ENCODE measurements around the gene ALDH1L2. TPM values are rescaled to one million over a fixed set of nuclear protein-coding genes. Genes with fewer than 3 reads are reported as not detected.

The ALDH1L2 gene
- total RNA-seq, 1 donor from 2014 or later: 158 TPM

GRCh38 chr12:104976703-104977102 lies 107.6 kb downstream of the ALDH1L2 start:
- Mint-ChIP-seq H3K27me3 (ENCODE audit: low read depth) (peaks cover 3% of the 10 kb centered on the region), H3K36me3 (ENCODE audit: low read depth) (no peaks in the 10 kb centered on the region), H3K27ac (ENCODE audit: unreplicated experiment) (no peak overlapping the region), H3K4me1 (ENCODE audit: low read depth) (peaks cover 13% of the 10 kb centered on the region), H3K4me3 (ENCODE audit: unreplicated experiment) (no peak overlapping the region), H3K9me3 (ENCODE audit: low read depth) (no peaks in the 10 kb centered on the region)
- no peak for TF ChIP-seq CTCF (IDR thresholded peaks at IDR 0.05)
- DNase-seq (ENCODE audit: low spot score): no peak

GRCh38 chr12:104975587-104976343 lies 108.5 kb downstream of the ALDH1L2 start:
- peaks cover 18% of the 10 kb centered on the region for H3K4me1 Mint-ChIP-seq (ENCODE audit: low read depth)
- H3K36me3 Mint-ChIP-seq (ENCODE audit: low read depth): no peaks in the 10 kb centered on the region
- no peaks in the 10 kb centered on the region for H3K9me3 Mint-ChIP-seq (ENCODE audit: low read depth)
- no peak overlapping the region for H3K4me3 Mint-ChIP-seq (ENCODE audit: unreplicated experiment)
- H3K27ac Mint-ChIP-seq (ENCODE audit: unreplicated experiment): no peak overlapping the region
- peaks cover 3% of the 10 kb centered on the region for H3K27me3 Mint-ChIP-seq (ENCODE audit: low read depth)
- DNase-seq (ENCODE audit: low spot score): no peak
- no peak for TF ChIP-seq CTCF (IDR thresholded peaks at IDR 0.05)

GRCh38 chr12:104974626-104975290 lies 109.5 kb downstream of the ALDH1L2 start:
- no peaks in the 10 kb centered on the region for H3K36me3 Mint-ChIP-seq (ENCODE audit: low read depth)
- DNase-seq (ENCODE audit: low spot score): no peak

GRCh38 chr12:104973250-104973649 lies 111.0 kb downstream of the ALDH1L2 start:
- TF ChIP-seq CTCF (IDR thresholded peaks at IDR 0.05): no peak
- Mint-ChIP-seq H3K9me3 (ENCODE audit: low read depth) (no peaks in the 10 kb centered on the region), H3K27me3 (ENCODE audit: low read depth) (no peaks in the 10 kb centered on the region), H3K27ac (ENCODE audit: unreplicated experiment) (no peak overlapping the region), H3K36me3 (ENCODE audit: low read depth) (no peaks in the 10 kb centered on the region), H3K4me1 (ENCODE audit: low read depth) (peaks cover 18% of the 10 kb centered on the region), H3K4me3 (ENCODE audit: unreplicated experiment) (no peak overlapping the region)
- DNase-seq (ENCODE audit: low spot score): no peak

More at GRCh38 chr12:104974626-104975290, 109.5 kb downstream of the ALDH1L2 start:
- Mint-ChIP-seq H3K27me3 (ENCODE audit: low read depth) (no peaks in the 10 kb centered on the region), H3K4me3 (ENCODE audit: unreplicated experiment) (no peak overlapping the region), H3K27ac (ENCODE audit: unreplicated experiment) (no peak overlapping the region), H3K4me1 (ENCODE audit: low read depth) (peaks cover 18% of the 10 kb centered on the region), H3K9me3 (ENCODE audit: low read depth) (no peaks in the 10 kb centered on the region)
- no peak for TF ChIP-seq CTCF (IDR thresholded peaks at IDR 0.05)

- Mint-ChIP-seq H3K27me3 (ENCODE audit: low read depth) (no peaks in the 10 kb centered on the region), H3K9me3 (ENCODE audit: low read depth) (no peaks in the 10 kb centered on the region), H3K4me3 (ENCODE audit: unreplicated experiment) (no peak overlapping the region), H3K27ac (ENCODE audit: unreplicated experiment) (no peak overlapping the region), H3K4me1 (ENCODE audit: low read depth) (peaks cover 18% of the 10 kb centered on the region), H3K36me3 (ENCODE audit: low read depth) (no peaks in the 10 kb centered on the region)
- TF ChIP-seq CTCF (IDR thresholded peaks at IDR 0.05): no peak
- DNase-seq (ENCODE audit: low spot score): no peak
These were observed 113.0 kb downstream of the ALDH1L2 start for GRCh38 chr12:104971306-104971705.

Other genes with a start within 250 kb of the ALDH1L2 start
- 46.0 to 54.6 TPM (median 46.8 TPM) in 3 replicates for gene SLC41A2, start 126.2 kb downstream of the ALDH1L2 start, total RNA-seq
- gene NOPCHAP1, start 98.1 kb downstream of the ALDH1L2 start, total RNA-seq: 11.1 to 11.8 TPM (median 11.5 TPM) in 3 replicates
- gene WASHC4, start 23.3 kb upstream of the ALDH1L2 start, total RNA-seq: 55.8 to 57.7 TPM (median 56.0 TPM) in 3 replicates
- 46.2 to 51.7 TPM (median 47.5 TPM) in 3 replicates for gene APPL2, start 151.7 kb upstream of the ALDH1L2 start, total RNA-seq
- 189 to 310 TPM (median 286 TPM) in 3 replicates for gene C12orf75, start 246.2 kb upstream of the ALDH1L2 start, total RNA-seq